ENCODE measurements around the gene WARS2.

The WARS2 gene

DNA sequence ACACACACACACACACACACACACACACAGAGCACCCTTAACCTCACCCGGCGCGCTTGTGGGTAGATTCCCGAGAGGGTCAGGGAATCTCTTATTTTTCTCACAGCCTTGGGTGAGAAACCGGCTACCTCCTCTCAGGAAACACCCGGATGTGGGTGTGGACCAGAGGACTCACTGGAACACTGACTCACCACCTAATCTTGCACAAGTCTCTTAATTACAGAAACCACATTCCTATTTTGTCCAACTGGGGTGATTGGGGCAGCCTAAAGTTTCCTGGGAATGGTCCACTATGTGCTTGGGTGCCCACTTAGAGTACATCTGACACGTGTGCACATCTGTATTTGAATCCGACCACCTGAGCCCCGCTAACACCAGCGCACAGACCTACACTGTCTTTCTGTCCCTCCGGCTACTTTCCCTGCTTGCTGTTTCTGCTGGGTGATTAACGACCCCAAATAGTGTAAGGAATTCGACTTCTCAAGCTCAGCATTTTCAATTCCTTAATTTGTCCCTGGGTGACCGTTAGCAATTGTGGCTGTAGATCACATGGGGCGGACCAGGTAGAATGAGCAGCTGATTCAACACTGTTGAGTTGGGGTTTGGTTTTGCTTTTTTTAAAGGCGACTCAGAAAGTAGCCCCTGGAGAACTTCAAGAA lies 138.3 kb downstream of the WARS2 start:
- TF ChIP-seq EP300 (IDR thresholded peaks at IDR 0.05; ENCODE audit: borderline replicate concordance) (no peak), TAF1 (IDR thresholded peaks at IDR 0.05; ENCODE audit: low read depth) (no peak), CEBPB (IDR thresholded peaks at IDR 0.05) (peak; percentile 53)
- TF ChIP-seq, protein P1, sequence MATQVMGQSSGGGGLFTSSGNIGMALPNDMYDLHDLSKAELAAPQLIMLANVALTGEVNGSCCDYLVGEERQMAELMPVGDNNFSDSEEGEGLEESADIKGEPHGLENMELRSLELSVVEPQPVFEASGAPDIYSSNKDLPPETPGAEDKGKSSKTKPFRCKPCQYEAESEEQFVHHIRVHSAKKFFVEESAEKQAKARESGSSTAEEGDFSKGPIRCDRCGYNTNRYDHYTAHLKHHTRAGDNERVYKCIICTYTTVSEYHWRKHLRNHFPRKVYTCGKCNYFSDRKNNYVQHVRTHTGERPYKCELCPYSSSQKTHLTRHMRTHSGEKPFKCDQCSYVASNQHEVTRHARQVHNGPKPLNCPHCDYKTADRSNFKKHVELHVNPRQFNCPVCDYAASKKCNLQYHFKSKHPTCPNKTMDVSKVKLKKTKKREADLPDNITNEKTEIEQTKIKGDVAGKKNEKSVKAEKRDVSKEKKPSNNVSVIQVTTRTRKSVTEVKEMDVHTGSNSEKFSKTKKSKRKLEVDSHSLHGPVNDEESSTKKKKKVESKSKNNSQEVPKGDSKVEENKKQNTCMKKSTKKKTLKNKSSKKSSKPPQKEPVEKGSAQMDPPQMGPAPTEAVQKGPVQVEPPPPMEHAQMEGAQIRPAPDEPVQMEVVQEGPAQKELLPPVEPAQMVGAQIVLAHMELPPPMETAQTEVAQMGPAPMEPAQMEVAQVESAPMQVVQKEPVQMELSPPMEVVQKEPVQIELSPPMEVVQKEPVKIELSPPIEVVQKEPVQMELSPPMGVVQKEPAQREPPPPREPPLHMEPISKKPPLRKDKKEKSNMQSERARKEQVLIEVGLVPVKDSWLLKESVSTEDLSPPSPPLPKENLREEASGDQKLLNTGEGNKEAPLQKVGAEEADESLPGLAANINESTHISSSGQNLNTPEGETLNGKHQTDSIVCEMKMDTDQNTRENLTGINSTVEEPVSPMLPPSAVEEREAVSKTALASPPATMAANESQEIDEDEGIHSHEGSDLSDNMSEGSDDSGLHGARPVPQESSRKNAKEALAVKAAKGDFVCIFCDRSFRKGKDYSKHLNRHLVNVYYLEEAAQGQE (IDR thresholded peaks at IDR 0.05; ENCODE audit: low read depth), result no peak

DNA sequence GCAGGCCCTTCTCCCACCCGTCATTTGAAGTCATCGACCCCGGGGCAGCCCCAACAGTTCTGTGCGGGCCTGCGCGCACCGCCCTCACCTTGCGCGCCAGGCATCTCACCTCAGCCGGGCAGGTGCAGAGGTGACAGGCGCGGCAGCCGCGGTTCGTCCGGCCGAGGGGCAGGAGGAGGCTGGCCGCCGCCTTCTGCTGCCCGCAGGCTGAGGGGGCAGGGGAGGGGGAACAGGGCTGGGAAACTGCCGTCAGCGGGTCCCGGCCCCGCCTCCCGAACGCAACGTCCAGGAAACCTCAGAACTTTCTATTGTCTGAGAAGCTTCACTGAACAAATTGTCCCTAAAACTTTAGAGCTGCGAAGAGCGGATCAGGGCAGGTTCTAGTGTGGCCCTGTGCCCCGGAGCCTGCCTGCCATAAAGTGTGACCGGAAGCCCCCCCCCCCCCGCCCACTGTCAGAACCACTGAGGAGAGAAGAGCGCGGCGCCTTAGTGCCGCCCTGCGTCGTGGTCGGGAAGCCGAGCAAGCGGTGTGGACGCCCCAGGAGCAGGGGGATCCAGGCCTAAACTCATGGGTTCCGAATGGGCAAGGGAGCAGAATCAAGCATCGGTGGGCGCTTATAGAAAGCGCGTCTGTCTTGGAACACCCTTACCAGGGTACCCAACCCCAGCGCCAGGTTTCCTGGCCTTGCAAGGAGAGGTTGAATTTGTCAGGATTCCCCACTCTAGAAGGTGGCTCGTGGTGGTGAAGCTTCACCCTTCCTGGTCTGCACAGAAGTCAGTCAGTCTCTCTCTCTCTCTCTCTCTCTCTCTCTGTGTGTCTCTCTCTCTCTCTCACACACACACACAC lies 139.0 kb downstream of the WARS2 start:
- TF ChIP-seq YY1 (IDR thresholded peaks at IDR 0.05; ENCODE audit: low read depth) (no peak), CEBPB (IDR thresholded peaks at IDR 0.05) (no peak), TEAD4 (IDR thresholded peaks at IDR 0.05) (no peak), NFIC (IDR thresholded peaks at IDR 0.05) (no peak), FOXM1 (IDR thresholded peaks at IDR 0.05; ENCODE audit: borderline replicate concordance, low read depth) (no peak), EP300 (IDR thresholded peaks at IDR 0.05; ENCODE audit: borderline replicate concordance) (no peak), CREB1 (IDR thresholded peaks at IDR 0.05; ENCODE audit: low read depth) (no peak), ZBTB7A (IDR thresholded peaks at IDR 0.05; ENCODE audit: low read depth) (no peak), TCF12 (IDR thresholded peaks at IDR 0.05; ENCODE audit: low read depth) (no peak), RAD21 (IDR thresholded peaks at IDR 0.05; ENCODE audit: low read depth) (no peak), EGR1 (IDR thresholded peaks at IDR 0.05) (no peak), TAF1 (IDR thresholded peaks at IDR 0.05; ENCODE audit: low read depth) (no peak)
- TF ChIP-seq, protein P1 (IDR thresholded peaks at IDR 0.05; ENCODE audit: low read depth), result no peak
- TF ChIP-seq, protein P2, sequence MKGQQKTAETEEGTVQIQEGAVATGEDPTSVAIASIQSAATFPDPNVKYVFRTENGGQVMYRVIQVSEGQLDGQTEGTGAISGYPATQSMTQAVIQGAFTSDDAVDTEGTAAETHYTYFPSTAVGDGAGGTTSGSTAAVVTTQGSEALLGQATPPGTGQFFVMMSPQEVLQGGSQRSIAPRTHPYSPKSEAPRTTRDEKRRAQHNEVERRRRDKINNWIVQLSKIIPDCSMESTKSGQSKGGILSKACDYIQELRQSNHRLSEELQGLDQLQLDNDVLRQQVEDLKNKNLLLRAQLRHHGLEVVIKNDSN (IDR thresholded peaks at IDR 0.05), result no peak
- TF ChIP-seq, protein P3, sequence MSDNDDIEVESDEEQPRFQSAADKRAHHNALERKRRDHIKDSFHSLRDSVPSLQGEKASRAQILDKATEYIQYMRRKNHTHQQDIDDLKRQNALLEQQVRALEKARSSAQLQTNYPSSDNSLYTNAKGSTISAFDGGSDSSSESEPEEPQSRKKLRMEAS (IDR thresholded peaks at IDR 0.05), result no peak

- no peak for TF ChIP-seq FOXM1 (IDR thresholded peaks at IDR 0.05; ENCODE audit: borderline replicate concordance, low read depth)
- no peak for TF ChIP-seq TCF12 (IDR thresholded peaks at IDR 0.05; ENCODE audit: low read depth)
- TF ChIP-seq, protein P3 (IDR thresholded peaks at IDR 0.05), result no peak
- TF ChIP-seq, protein P2 (IDR thresholded peaks at IDR 0.05), result no peak
- no peak for TF ChIP-seq TEAD4 (IDR thresholded peaks at IDR 0.05)
- TF ChIP-seq CEBPB (IDR thresholded peaks at IDR 0.05), result no peak
- TF ChIP-seq NFIC (IDR thresholded peaks at IDR 0.05), result no peak
- TF ChIP-seq, protein P1 (IDR thresholded peaks at IDR 0.05; ENCODE audit: low read depth), result no peak
- TF ChIP-seq EP300 (IDR thresholded peaks at IDR 0.05; ENCODE audit: borderline replicate concordance), result no peak
- no peak for TF ChIP-seq YY1 (IDR thresholded peaks at IDR 0.05; ENCODE audit: low read depth)
- TF ChIP-seq RAD21 (IDR thresholded peaks at IDR 0.05; ENCODE audit: low read depth), result no peak
- TF ChIP-seq CREB1 (IDR thresholded peaks at IDR 0.05; ENCODE audit: low read depth), result no peak
- TF ChIP-seq TAF1 (IDR thresholded peaks at IDR 0.05; ENCODE audit: low read depth), result no peak
- TF ChIP-seq ZBTB7A (IDR thresholded peaks at IDR 0.05; ENCODE audit: low read depth), result no peak
- TF ChIP-seq EGR1 (IDR thresholded peaks at IDR 0.05), result no peak
Observed at GRCh38 chr1:119000371-119001180, 139.9 kb downstream of the WARS2 start.
